SK-N-SH (cell line): ENCODE data around the gene RASSF9.

Experiments used
- CHD2 ChIP-seq: fragments of 150-350 bp; IDR thresholded peaks from 2 replicates; pipeline ENCODE4 v1.6.1; 2018; ENCODE audit warnings: low read length; ENCODE audit not compliant: partially characterized antibody
- POLR2AphosphoS5 ChIP-seq: IDR thresholded peaks from 2 replicates; pipeline ENCODE4 v1.6.1; 2012; ENCODE audit warnings: low read depth, low read length
- TAF1 ChIP-seq: IDR thresholded peaks from 2 replicates; pipeline ENCODE4 v1.6.1; 2012; ENCODE audit warnings: low read depth, mild to moderate bottlenecking, low read length, moderate library complexity, borderline replicate concordance
- TCF12 ChIP-seq: IDR thresholded peaks from 2 replicates; pipeline ENCODE4 v1.4.0; 2012
- TF ChIP-seq, protein P1 (sequence below): fragments of 200-600 bp; sonication (generic); IDR thresholded peaks from 2 replicates; pipeline ENCODE4 v1.6.1; 2017; ENCODE audit warnings: antibody characterized with exemption, mild to moderate bottlenecking, moderate library complexity

GRCh38 chr12:85794531-85794930, 41.7 kb downstream of the RASSF9 start:
- no peak for TF ChIP-seq TAF1
- TF ChIP-seq TCF12 = no peak
- TF ChIP-seq CHD2 = no peak
- TF ChIP-seq, protein P1, sequence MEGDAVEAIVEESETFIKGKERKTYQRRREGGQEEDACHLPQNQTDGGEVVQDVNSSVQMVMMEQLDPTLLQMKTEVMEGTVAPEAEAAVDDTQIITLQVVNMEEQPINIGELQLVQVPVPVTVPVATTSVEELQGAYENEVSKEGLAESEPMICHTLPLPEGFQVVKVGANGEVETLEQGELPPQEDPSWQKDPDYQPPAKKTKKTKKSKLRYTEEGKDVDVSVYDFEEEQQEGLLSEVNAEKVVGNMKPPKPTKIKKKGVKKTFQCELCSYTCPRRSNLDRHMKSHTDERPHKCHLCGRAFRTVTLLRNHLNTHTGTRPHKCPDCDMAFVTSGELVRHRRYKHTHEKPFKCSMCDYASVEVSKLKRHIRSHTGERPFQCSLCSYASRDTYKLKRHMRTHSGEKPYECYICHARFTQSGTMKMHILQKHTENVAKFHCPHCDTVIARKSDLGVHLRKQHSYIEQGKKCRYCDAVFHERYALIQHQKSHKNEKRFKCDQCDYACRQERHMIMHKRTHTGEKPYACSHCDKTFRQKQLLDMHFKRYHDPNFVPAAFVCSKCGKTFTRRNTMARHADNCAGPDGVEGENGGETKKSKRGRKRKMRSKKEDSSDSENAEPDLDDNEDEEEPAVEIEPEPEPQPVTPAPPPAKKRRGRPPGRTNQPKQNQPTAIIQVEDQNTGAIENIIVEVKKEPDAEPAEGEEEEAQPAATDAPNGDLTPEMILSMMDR = no peak
- no peak for TF ChIP-seq POLR2AphosphoS5
